ENCODE results near the gene MZF1. TPM values are rescaled to one million over a fixed set of nuclear protein-coding genes. Genes with fewer than 3 reads are reported as not detected.

The MZF1 gene
- polyA plus RNA-seq, 4 donors = 18.2 to 61.3 (median 43.9) TPM

DNA sequence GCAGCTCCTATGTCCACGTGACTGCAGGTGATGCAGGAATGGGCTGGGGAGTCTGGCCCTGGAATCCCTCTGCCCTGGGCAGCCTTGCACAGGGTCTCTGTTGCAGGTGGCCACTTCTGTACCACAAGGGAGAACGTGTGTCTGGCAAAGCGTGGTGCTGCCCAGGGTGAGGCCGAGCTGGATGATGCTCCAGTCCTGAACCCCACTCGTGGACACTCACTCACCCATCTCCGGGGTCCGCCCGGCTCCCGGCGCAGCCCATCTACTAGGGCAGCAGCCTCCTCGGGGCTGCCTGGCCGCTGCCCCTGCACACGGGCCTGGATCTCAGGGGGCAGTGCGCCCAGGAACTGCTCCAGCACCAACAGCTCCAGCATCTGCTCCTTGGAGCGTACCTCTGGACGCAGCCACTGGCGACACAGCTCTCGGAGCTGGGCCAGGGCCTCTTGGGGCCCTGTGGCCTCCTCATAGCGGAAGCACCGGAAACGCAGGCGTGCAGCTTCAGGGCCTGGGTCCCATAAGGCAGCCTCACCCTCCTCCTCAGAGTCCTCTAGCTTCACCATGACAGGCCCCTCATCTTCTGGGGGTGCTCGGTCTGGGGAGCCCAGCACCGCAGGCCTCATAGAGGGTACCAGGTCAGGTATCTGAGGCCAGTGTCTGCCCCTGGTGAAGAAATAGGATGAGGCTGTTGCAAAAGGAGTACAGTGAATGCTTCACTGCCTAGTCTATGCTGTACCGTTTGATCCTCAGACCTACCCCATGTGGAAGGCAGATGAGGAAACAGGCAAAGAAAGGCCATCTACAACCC, 2.2 kb downstream of the MZF1 start:
- no peak for DNase-seq (ENCODE audit: low read depth in 4 of 4, low spot score in 2 of 4)

DNA sequence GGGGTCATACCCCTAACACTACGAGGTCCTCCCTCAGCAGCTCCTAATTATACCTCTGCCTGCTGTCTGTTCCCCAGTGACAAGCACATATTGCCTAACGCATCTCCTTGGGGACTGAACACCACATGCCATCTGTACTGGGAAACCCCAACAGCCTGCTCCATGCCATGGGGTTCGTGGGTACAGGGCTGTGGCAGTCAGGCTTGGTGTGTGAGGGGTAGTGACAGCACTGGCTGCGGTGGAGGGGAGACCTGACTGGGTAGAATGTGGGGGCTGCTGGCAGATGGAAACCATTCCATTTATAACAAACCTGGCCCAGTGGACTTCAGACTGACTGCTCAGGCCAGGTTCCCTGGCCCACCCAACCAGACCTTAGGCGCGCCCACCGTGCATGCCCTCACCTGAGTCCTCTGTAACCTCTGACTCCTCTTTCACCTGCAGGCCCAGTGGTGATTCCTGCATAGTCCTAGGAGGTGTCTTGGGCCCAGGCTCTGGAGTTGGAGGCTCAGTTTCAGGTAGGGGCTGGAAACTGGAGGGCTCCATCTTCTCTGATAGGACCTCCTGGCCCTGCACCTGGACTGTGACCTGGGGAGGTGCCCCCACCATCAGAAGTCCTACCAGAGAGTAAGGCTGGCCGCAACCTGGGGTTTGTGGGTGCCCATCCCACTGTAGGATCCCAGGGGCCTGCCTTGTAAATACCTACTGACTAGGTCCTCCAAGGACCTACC, 3.0 kb downstream of the MZF1 start:
- no peak for DNase-seq (ENCODE audit: low read depth in 4 of 4, low spot score in 2 of 4)

DNA sequence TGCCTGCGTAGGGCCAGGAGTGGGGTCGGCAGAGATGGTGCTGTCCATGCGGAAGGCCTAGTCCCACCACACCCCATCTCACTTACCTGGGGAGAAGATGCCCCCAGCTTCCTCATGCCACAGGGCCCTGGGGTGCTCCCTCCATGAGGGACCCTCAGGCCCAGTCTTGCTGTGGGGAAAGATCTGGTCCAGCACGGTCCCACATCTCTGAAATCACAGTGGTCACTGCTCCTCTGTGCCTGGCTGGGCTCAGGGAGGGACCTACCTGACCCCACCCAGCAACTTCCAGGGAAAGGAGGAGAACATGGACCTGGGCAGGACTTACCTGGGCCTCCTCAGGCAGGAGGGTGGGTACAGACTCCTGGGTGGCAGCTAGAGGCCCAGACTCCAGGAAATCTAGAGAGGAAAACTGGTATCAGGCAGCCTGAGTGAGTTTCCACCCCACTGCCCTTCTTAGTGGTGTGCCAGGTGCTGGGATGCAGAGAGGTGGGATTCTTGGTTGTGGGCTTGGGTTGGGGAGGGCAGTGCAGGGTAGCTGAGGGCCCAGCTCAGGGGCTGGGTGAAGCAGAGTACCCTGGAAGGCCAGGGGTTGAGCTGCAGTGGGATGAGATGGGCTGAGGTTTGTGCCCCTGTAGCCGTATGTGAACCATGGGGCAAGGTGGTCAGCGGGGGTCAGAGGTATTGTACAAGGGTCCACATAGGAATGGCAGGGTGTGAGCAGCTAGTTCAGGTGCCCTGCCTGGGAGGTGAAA, 3.8 kb downstream of the MZF1 start:
- DNase-seq (ENCODE audit: low read depth in 4 of 4, low spot score in 2 of 4) = no peak

DNA sequence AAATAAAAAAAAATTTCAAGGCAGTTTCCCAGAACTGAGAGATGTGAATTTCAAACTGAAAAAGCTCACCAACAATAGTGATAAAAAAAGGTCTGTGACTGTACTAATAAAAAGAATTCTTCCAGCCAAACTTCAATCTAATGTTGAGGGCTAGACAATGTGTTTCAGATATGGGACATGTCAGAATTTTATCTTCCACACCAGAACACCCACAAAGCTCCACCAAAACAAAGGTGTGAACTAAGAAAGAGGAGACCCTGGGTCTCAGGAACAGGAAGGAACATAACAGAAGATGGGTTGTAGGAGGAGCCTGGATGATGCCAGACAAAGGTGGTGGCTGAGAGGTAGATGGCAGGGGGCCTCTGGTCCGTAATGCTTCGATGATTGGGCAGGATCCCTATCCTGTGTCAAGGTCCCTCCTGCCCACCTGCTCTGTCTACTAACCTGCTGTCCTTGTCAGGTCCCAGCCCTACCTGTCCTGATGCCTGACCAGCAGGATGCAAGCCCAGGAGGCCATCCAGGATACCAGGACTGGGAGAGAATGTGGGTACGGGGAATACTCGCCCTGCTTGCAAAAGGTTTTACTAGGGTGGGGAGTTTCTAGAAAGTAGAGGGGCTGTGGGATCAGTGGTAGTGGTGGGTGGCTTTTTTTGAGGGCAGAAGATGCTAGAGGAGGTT, 4.5 kb downstream of the MZF1 start:
- no peak for DNase-seq (ENCODE audit: low read depth in 4 of 4, low spot score in 2 of 4)

DNA sequence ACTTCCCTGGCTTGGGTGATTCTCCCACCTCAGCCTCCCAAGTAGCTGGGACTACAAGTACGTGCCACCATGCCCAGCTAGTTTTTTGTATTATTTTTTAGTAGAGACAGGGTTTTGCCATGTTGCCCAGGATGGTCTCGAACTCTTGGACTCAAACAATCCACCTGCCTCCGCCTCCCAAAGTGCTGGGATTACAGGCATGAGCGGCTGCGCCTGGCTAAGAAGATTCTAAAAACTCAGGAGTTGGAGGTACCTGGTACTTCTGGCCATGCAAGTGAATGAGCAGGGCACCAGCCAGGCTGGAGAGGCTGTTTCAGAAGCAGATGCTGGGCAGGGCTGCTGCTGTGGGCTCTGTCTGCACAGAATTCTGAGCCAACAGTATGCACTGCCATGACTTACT, 6.1 kb downstream of the MZF1 start:
- DNase-seq (ENCODE audit: low read depth in 4 of 4, low spot score in 2 of 4) = no peak

DNA sequence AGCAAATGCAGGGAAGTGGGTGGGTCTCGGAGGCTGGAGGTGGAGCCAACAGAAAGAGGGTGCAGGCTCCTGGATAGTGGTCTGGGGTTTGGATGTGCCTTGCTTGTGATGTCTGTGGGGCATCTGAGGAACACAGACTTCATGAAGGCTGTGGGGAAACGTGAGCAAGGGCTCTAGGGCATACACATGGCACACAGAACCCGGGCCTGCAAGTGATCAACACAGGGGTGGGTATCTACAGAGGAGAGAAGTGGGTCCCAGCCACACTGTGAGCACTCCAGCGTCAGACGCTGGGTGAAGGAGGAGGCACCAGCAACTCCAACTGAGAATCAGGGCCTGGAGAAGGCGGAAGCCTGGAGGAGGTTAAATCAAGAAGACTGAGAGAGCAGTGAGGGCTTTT, 9.3 kb downstream of the MZF1 start:
- no peak for DNase-seq (ENCODE audit: low read depth in 4 of 4, low spot score in 2 of 4)

DNA sequence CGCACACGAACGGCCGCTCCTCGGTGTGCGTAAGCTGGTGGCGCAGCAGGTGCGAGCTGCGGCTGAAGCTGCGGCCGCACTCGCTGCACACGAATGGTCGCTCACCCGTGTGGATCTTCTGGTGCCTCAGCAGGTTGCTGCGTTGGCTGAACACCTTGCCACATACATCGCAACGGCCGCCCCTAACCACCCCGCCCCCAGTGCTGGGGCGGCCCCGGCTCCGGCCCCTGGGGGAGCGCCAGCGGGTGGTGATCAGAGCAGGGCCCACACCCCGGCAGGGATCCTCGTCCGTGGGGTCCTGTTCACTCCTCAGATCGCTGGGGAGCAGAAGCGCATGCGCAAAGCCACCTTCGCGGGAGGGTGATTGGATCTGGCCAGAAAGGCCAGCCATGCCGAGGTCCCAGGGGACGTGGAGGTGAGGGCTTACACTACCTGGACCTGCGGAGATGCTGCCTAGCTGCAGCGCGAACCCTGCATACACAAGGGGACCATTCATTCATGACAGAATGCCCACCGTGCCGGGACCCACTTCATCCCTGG, 10.0 kb downstream of the MZF1 start:
- peak in 1 of 4 donors; percentile 28 for DNase-seq (ENCODE audit: low read depth in 4 of 4, low spot score in 2 of 4)

DNA sequence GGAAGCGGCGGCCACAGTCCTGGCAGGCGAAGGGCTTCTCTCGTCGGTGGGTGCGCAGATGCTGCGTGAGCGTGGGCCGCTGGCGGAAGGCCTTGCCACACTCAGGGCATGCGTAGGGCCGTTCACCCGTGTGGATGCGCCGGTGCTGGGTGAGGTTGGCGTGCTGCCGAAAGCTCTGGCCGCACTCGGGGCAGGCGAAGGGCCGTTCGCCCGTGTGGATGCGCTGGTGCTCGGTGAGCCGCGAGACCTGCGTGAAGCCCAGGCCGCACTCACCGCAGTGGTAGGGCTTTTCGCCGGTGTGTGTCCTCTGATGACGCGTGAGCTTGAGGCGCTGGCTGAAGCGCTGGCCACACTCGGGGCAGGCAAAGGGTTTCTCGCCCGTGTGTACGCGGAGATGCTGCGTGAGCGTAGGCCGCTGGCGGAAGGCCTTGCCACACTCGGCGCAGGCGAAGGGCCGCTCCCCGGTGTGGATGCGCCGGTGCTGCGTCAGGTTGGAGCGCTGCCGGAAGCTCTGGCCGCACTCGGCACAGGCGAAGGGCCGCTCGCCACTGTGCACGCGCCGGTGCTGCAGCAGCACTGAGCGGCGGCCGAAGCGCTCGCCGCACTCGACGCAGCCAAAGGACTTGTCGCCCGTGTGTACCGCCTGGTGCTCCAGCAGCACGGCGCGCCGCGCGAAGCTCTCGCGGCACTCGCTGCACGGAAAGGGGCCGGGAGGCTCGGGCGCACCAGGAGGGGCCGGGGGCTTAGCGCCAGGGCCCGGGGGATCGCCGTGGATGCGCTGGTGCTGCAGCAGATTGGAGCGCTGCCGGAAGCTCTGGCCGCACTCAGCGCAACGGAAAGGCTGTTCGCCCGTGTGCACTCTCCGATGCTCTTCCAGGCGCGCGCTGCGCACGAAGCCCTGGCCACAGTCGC, 10.8 kb downstream of the MZF1 start:
- no peak for DNase-seq (ENCODE audit: low read depth in 4 of 4, low spot score in 2 of 4)

DNA sequence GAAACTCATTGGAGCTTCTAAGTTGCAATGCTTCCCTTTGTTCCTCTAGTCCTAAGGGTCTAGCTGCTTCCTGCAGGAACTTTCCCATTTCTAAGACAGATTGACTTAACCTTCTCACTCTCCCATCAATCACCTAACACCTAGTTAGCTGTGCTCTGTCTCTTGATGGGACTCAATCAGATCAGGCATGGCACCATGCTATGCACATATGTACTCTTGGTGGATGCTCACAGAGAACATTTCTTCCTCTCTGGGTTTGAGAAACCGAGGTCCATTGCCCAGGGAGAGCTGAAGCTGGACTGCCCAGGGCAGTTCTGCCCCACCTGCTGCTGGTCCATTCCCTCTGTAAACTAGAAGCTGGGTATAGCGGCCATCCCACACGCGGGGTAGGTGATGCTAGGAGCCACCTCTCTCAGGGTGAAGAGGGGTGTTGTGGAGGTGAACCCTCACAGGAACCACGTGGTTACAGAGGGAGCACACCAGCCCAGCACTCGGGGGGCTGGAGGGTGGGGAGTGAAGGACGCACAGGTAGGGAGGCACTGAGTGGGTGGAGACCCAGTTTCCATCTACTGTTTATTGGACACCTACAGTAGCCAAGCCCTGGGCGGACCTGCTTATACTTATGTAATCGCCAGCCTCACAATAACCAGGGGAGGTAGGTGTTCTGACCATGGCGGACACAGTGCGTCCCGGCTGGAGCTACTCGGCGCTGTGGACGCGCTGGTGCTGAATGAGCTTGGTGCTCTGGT, 11.6 kb downstream of the MZF1 start:
- DNase-seq (ENCODE audit: low read depth in 4 of 4, low spot score in 2 of 4) = no peak

DNA sequence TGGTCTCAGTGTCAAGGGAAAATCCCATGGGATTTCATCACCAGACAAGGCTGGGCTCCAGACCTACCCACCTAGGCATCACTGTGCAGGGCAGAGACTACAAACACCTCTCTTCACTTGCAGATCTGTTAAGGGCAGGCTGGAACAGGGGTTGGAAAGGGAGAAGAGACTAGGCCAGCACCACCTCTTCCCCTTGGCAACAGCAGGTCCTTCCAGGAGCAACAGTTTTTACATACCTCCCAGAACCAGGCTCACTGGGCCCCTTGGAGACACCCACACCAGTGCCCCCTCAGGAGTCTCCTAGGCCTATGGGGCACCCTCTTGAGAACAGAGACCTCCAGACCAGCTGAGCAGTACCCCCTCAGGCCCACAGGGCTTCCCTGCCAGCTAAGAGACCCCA, 12.2 kb downstream of the MZF1 start:
- DNase-seq (ENCODE audit: low read depth in 4 of 4, low spot score in 2 of 4) = no peak

DNA sequence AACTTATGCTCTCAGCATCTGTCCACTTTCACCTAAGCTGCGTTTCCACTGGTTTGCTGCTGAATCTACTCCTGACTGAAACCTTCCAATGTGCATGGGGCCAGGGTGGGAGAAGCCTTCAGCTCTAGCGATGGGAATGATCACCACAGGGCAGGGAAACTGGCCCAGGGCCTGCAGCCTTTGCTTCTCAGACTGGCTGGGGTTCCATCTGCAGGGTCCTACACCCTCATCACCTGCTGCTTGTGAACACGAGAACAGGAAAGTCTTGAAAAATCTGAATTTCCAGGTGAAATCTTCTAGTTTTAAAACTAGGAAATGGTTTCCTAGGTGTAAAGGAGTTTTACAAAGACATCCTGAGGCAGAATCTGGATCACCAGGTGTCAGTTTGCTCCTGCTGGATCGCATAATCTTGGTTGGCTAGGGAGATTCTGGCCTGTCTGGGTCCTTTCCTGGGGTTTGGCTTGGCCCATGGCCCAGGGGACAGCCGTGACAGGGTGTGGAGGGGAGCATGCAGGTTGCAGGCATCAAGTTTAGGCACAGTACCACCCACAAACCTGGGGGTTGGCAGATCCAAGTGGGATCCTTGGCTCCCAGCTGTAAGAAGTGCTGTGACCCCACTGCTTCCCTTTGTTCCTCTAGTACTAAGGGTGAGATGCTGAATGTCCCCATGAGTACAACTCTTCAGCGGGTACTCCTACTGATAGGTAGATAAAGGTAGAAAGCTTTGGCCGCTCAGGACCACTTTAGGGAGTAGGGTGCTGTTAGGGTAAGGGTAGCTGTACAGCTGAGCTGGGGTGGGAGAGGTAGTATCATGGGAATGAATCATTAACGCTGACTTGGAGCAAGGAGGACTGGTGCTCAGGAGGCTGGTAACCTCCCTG, 12.9 kb downstream of the MZF1 start:
- no peak for DNase-seq (ENCODE audit: low read depth in 4 of 4, low spot score in 2 of 4)

DNA sequence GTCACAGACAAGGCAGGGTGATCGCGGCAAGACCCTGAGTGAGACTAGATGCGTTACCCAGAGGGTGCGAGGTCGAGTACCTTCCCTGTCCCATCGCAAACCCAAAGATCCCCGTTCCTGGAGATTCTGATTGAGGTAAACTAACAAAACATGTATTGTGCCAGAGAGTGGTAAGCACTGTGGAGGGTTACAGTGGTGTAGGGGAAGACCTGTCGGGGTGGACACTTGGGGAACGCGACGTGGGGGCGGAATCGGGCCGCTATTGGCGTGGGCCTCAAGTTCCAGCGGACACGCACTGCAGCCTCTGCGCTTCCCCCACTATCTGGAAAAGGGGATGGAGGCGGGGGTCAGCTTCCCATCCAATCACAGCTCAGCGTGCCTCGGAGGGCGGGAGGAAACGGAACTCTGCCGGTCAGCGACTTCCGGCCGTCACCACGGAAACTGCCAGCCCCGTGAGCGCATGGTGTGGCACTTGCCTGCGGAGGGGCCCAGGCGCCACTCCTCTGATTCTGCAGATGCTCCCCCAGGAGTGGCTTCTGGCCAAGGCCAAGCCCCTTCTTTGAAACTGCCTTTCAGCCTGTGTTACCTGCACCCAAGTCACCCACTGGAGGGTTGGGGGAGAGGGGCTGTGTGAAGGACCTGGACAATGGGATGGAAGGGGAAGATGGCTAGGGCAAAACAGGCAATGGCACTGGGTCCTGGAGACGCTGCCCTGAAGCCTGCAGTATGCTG, 13.7 kb downstream of the MZF1 start:
- DNase-seq (ENCODE audit: low read depth in 4 of 4, low spot score in 2 of 4) = peak in 3 of 4 donors; percentile 83 to 91 (median 87)

DNA sequence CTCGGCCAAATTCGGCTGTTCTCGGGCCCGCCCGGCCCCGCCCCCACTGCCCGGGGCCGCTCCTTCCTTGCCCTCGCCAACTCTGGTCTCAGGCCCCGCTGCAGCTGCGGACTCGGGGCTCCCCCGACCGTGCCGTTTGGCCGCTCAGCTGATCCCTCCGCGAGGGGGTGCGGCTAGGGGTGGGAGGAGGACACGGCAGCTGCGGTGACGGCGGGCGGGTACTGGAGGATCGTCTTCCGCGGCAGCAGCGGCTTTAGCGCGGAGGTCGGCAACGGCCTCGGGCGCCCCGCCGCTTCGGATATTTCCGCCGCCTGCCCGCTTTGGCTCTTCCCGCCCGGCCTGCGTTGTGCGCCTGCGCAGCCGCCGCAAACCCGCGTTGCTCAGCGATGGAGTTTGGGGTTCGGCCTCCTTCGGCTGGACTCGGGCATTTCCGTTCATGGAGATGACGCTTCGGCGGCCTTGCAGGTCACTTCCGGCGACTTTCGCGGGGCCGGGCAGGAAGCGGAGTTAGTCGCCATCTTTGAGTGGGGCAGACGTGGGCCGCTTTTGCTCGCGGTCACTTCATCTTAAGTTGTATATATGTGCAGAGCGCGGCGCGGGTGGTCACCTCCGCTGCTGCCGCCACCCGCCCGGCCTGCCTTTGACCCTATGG, 14.4 kb downstream of the MZF1 start:
- peak; percentile 90 to 98 (median 96) for DNase-seq (ENCODE audit: low read depth in 4 of 4, low spot score in 2 of 4)

DNA sequence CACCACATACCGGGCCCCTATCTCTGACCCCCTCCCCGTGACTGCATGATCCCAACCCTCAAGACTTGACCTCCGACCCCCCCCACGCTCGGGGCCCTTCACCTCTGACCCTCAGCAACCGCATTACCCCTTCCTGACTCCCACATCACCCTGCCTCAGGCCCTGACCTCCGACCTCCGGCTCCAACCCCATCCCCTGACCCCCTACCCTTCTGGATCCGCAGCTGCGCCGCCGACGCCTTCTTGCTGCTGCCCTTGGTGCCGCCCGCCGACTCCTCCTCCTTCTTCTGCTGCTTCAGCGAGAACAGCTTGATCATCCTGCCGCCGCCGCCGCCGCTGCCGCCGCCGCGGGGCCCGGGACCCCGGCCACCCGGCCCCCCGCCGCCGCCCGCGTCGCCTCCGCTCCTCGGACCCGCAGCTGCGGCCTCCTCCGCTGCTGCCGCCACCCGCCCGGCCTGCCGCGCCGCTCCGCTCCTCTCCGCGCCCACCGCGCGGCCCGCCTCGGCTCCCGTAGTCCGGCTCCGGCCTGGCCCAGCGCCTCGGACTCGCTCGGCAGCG, 15.0 kb downstream of the MZF1 start, which contains the start of gene UBE2M:
Gene UBE2M, minus strand, starts transcription at position 546 of the 557 bp plus-strand sequence. Its CDS starts 230 bp downstream, at position 316.
- no peak for DNase-seq (ENCODE audit: low read depth in 4 of 4, low spot score in 2 of 4)

DNA sequence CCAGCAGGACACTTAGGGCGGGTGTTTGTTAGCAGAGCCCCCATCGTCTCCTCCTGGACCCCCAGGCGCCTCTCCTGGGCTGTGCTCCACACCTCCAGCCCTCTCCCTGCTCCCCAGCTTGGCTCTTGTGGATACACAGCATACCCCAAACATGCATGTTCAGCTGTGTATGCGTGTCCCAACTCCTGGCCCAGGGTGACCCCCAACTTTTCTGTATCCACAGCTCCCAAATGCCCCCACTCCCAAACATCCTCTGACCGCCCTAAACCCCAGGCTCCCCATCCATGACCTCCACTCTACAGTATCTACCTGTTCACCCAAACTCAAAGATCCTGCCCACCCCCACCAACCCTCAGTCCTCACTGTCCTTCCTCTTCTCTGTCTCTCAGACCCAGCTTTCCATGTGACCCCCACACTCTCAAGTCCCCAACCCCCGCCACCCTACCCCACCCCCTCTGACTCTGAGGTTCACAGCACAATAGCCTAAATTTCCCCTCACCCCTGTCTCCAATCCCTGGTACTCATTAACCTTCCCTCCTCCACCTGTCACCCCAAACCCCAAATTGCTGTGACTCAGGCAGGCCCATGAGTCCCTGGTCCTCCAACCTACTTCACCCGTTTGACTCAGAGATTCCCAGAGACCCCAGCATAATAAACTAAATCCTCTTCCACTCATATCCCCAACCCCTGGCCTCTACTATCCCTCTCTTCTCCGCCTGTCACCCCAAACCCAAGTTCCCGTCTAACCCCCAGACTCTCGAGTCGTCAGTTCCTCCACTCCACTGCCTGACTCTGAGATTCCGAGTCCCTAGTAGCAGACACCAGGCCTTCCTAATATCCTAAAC, 15.7 kb downstream of the MZF1 start:
- no peak for DNase-seq (ENCODE audit: low read depth in 4 of 4, low spot score in 2 of 4)

Measured in left renal cortex interstitium (tissue), 4 donors.